Right renal cortex interstitium (tissue), 3 donors: ENCODE data around the gene IRF2. TPM values are rescaled to one million over a fixed set of nuclear protein-coding genes. Genes with fewer than 3 reads are reported as not detected.
A peak's percentile ranks its signal among the peaks of the same experiment; 100 is the strongest.

Experiments used
- DNase-seq, 3 donors: peaks; one replicate each; pipeline ENCODE4 v3.0.0-alpha.2; 2013; ENCODE audit warnings: low read depth in 3 of 3, low spot score in 2 of 3
- polyA plus RNA-seq, 3 donors: library from polyadenylated mRNA; unstranded; fragments of 120-200 nt; gene quantifications; one replicate each; pipeline ENCODE4 v1.2.1, GENCODE V29; 2013; ENCODE audit not compliant: insufficient read length in 3 of 3

The IRF2 gene
- polyA plus RNA-seq, 3 donors = 35.6 to 42.4 (median 37.9) TPM

DNA sequence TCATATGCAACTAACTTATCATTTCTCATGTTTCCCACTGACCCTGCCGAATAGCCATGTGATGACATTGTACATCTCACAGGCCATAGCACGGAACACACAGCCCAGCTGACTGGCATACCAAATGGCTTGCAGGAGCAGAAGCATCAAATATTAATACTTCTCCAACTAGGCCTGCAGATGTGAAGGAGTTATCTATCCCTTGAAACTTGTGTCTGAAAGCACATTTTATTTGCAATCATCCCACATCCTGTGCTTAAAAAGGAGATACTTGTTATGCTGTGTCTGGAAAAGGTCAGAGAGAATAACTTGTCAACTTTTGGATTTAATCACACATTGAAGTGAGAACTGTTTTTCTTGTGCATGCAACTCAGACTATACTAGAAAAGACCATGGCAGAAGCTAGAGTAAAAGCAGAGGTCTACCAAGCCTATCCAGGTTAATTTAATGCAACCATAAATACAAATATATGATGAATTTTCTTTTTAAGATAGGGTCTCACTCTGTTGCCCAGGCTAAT lies 100.4 kb downstream of the IRF2 start:
- DNase-seq = no peak

DNA sequence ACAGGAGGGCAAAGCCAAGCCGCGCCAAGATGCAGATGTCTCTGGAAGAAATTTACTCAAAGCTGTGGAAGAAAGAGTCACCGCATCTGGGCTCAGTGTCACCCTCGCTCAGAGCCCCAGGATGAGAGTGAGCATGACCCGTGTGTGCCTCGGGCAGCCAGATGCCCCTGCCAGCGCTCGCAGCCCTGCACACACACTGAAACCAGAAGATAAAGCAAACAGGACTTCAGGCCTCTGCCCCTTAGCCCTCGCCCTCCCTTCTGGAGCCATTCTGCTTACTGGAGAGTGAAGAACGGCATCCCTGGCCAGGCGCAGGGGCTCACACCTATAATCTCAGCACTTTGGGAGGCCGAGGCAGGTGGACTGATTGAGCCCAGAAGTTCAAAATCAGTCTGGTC lies 103.0 kb downstream of the IRF2 start:
- DNase-seq = no peak

DNA sequence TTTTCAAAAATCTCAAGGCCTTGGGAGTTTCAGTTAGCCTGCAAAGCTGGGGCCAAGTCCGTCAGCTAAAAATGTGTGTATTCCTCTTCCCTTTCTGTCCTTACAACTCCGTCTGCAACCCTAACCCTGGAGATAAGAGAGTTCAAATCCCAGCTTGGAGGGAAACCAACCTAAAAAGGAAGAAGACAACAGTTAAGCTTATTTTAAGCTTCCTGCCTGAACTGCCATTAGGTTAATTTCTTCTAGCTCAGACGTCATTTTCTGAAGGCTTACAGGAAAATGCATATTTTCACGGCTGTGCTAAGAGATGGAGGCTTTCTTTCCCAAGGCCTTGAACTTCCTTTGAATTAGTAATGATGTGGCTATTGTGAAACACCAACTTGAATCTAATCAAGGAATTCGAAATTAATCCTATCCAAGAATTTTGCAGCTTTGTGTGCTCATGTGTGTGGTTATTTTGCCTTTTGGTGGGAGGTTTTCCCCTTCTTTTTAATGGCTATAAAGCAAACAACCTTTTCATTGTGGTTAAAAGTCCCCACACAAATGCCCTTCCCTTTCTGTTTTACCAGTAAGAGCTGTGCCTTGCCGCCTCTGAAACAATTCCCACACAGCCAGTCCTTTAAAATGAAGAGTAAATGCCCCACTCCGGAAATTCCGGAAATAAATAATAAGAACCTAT lies 103.5 kb downstream of the IRF2 start:
- DNase-seq = no peak

DNA sequence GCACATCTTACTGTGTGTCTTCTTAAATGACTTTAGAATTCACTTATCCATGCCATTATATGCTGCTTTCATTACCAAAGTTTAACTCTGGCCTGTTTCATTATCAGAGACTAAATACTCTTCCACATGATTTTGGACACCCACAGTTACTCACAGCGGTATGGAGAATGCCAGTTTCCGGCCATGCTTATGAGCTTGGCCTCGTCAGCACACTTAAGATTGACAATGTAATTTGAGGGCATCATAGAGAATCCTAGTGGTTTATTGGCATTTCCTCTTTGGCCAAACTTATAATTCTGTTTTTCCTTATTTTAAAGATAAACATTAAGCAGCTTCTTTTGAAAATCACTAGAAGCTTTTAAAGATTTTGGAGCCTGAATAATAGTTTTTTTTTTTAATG lies 104.5 kb downstream of the IRF2 start:
- no peak for DNase-seq

DNA sequence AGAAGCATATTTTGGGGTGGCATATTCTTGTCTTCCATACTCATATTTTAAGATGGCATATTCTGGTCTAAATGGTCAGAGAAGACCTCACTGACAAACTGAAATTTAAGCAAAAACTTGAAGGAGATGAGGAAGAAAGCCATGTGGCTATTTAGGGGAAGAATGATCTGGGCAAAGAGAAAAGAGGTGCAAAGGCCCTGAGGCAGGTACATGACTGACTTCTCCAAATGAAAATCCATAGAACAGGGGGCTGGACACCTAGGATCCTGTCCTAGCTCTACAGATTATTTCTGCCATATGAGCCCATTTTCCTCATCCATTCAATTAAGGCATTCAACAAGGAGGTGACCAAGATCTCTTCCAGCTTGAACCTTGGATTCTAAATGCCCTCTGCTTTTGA lies 105.6 kb downstream of the IRF2 start:
- no peak for DNase-seq

DNA sequence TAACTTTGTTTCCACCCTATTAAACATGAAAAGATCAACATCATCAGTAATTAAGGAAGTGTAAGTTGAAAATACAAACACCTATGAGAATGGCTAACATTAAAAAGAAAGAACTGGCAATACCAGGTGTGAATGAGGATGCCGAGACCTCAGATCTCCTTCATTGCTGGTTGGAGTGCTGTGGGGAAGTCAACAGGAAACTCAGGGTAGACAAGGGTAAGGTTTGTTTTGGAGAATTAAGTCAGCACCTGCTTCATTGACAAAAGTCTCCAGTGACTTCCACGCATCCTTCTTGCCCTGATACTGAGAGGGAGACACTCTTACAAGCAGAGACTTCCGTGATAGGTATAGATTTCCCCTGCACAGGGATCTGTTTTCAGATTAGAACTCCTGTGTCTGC lies 106.1 kb downstream of the IRF2 start:
- no peak for DNase-seq

DNA sequence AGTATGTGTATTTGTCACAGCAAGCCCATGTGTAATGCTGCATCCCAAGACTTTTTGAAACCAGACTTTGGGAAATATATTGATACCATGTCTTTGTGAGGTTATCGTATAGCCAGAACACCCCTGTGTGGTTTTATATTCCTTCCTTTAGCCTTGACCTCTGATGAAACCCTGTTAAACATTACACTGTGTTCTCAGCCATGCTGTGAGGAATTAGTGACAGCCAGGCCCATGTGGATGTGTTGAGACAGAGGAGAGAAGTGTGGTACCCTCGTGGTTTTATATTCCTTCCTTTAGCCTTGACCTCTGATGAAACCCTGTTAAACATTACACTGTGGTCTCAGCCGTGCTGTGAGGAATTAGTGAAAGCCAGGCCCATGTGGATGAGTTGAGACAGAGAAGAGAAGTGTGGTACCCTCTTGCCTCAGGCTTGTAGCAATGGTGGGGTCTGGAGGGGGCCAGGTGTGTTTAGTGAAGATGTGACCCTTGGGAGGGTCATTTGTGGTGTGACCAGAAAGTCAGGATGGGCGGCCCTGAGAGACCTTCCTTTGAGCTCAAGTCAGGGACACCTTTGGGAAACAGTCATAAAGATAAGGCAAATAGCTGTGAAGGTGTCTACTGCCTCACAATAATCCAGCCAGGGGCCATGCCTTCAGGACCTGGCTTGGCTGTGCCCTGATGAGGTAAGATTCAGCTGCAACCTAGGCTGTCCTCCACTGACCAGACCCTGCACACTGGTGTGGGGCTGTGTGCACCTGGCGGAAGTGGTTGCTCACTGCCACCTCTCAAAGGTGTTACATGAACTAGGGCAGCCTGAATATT lies 110.0 kb downstream of the IRF2 start:
- no peak for DNase-seq

DNA sequence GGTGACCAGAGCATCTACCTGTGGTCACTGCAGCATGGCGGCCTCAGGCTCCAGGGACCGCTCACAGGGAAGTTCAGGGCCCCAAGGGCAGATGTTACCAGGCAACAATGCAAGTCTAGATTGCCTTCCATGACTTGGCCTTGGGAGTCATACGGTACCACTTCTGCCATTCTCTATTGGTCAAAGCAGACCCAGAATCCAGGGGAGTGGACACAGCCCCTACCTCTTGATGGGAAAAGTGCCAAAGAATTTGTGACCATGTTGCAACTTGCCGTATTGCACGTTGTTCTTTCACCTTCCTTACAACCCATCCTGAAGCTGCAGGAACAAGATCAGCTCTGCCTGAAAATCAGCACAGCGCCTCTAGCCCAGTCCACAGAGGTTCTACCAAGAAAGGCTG lies 111.1 kb downstream of the IRF2 start:
- no peak for DNase-seq

DNA sequence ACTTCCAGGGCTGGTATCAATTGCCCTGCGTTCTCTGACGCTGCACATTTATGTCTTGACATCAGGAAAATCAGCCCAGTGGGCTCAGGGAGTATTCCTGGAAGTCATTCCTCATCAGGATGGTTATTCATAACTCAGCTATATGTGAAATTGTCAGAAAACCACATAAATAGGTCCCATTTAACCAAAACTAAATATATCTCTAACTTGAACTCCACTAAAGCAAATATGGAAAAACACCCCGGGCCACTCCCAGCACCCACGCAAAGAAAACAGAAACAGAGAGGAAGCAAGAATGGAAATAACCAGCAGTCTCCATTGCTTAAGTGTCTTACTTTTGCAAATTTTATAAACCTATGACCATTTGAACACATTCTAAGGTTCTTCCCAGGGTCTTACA lies 112.0 kb downstream of the IRF2 start:
- DNase-seq = no peak

DNA sequence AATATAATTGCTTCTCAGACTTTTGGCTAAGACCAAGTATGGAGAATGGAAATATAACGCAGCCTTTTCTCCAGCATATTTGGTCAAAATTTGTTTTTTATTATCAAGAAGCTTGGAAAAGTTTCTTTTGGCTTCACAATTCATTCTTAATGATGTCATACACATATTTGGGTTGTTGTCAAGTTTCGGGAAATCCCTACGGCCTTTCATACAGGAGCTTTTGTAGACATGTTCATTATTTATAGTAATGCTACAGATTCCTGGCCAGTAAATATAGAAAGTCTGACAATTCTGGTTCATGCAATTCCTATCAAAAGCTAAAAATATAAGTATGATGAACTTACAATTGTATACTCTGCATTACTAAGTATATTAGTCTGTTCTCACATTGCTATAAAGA lies 112.9 kb downstream of the IRF2 start:
- no peak for DNase-seq

DNA sequence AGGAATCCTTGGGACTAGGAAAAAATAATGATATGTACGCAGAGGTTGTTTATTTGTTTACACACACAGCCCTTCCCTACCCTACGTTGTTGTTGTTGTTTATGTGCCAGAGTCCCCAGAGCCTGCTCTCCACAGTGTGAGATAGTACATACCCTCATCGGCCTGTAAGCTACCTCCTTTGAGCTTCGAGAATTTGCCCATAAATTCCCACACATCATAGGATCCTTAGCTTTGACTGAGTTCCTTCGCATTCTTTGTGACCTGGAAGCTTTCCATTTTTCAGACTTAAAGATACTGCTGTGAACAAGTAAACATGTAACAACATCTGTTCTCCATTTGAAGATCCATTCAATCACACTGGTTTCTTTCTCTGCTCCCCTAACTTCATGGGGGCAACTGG lies 114.5 kb downstream of the IRF2 start:
- DNase-seq = no peak

DNA sequence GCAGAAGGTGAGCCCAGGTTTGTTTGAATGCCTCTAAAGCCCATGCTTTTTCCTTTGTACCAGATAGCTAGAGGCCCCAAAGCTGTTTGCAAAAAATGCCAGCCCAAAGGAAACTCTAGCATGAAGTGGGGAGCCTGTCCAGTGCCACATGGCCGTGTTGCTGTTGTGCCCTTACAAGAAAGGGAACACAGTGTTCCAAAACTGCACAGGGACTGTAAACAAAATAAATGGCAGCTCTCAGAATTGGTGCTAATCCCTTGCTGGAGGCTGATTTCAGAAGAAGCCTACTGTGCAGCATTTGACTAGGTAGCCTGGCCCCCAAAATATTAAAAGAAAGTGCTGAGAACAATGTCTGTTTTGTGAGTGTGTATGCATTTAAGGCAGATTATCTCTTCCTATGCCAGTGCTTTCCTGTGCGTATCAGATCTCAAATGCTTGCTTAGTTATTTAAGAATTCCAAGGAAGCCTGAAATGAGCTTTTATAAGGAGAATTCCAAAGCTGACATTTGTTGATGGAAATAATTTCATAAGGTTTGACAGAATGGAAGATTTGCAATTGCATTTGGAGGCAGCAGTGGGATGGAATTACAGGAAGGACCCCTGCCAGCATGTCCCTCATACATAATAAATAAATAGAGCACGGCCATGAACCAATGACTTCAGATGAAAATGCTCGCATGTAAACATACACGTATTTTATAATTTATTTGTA lies 115.7 kb downstream of the IRF2 start:
- DNase-seq = no peak

DNA sequence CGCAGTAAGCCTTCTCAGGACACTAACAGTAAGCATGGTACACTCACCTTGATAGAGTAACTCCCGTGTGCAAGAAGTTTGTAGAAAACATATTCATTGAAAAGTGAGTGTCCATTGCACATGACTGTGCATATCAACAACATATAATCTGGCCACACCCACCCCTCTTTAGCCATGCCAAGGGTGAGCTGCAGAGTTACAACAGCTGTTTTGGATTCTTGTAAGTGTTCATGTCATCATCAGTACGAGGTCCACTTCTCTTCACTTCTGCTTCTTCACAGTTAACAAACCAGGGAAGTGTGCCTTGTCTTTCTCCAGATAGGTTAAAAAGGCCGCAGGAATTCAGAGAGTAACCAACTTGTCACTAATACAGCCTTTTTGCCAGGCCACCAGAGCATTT lies 116.6 kb downstream of the IRF2 start:
- DNase-seq = no peak

DNA sequence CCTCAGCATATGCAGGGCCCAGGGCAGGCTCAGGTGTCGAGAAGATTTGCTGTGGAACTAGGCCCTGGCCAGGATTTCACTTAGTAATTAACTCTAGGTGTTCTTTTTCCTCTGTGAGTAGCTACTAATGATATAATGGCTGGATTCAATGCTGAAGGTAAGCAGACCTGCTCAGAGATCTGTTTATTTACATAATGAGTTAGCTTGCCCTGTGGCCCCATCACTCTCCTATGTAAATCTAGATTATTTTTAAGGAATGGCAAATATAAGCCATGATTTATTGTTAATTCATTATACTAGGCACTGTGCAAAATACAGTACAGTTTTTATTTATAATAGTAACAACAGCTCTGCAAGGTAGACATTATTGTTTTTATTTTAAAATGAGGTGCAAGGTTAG lies 117.2 kb downstream of the IRF2 start:
- no peak for DNase-seq

DNA sequence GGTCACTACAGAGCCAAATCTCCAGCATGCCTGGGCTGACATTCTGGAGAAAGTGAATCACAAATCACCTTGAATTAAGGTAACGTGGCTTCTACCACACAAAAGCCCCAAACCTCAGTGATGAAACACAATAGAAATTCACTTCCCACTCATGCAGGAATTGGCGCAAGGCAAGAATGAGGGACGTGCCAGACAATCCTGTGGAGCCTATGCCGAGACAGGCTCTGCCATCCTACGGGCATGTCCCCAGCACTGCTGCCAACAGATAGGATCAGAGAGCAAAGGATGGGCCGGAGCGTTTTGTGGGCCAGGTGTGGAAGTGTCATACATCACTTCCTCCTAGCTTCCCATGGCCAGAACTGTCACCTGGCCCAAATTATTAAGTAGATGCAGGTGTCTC lies 118.0 kb downstream of the IRF2 start:
- DNase-seq = no peak

DNA sequence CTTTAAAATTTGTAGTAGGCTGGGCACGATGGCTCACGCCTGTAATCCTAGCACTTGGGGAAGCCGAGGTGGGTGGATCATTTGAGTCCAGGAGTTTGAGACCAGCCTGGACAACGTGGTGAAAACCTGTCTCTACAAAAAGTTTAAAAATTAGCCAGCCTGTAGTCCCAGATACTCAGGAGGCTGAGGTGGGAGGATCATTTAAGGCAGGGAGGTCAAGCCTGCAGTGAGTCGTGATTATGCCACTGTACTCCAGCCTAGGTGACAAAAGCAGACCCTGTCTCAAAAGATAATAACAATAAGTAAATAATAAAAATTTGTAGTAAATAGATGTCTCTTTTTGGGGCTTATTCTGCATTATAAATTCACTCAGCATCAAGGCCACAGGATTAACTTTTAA lies 118.5 kb downstream of the IRF2 start:
- DNase-seq = no peak

DNA sequence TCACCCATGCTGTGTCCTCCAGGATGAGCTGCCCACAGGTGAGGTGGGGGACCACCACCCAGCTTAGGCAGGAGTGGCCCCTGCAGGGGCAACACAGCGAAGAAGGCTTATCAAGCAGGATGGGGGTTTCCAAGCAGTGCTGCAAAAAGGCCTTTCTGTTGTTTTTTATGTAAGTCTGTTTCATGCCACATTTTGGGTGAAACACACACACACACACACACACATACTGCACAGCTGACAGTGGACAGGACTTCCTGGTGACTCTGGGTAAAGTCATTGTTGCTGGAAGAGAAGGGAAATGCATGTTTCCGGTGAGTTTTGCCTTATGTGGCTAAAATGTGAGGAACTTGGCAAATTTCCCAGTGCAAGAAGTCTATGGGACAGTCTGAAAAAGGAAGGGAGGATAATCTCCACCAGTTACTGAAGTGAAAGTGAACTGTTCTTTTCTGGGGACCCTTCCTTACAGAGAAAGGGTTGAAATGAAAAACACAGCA lies 119.2 kb downstream of the IRF2 start:
- DNase-seq = peak in 2 of 3 donors; percentile 57 to 68

DNA sequence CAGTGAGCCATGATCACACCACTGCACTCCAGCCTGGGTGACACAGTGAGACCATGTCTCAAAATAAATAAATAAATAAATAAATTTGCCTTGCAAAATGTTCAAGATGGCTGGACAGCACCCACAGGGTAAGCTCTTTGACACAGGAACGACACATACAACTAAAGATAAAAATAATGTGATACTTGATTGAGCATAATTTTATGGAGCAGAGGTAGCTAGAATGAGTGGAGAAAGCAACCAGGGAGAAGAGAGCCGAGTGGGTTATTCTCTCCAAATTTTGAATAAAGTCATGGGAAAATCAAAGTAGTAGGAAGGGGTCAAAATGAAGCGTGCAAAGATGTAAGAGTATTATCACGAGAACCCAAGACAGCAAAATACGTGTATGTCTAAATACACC lies 121.5 kb downstream of the IRF2 start:
- DNase-seq = no peak

DNA sequence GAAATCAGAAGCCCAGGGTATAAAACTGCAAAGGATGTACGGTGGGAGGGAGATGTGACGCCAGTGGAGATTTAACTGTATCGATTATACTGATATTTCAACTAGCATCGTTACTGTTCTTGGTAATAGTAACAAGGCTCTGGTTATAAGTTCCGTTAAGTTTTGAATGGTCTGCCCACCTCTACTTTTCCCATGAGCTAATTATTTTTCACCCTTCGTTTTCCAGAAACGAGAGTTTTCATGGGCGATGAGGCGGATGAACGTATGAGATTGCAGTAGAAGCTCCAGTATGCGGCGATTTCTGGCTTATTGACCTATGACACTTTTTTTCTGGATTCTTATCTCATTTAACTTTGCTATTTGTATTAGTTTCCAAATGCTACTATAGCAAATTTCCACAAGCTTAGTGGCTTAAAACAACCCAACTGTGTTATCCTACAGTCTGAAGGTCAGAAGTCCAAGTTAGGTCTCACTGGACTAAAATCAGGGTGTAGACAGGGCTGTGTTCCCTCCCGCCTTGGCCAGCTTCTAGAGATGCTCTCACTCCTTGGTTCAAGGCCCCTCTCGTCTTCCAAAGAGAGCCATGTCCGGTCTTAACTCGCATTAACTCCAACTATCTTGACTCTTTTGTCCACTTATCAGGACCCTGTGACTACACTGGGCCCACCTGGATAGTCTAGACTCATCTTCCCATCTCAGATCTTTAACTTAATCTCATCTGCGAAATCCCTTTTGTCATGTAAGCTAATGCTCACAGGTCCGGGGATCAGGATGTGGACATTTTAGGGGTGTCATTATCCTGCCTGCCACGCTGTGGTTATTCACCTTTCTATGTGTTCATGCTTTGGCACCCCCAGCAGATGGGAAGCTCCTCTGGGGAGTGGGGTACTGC lies 122.5 kb downstream of the IRF2 start:
- no peak for DNase-seq

DNA sequence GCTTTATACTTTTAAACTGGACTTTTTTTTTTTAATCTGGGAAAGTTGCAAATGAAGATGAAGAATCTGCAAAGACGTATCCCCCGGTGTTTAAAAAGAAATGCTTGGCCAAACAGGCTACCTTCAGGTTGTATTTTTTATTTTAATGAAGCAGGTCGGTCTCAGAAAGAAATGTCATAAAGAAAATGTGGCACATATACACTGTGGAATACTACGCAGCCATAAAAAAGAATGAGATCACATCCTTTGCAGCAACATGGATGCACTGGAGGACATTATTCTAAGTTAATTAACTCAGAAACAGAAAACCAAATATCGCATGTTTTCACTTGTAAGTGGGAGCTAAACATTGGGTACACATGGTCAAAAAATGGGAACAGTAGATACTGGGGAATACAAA lies 123.4 kb downstream of the IRF2 start:
- no peak for DNase-seq
